ENCODE measurements around the gene CLRN3.

The CLRN3 gene

GRCh38 chr10:127919418-127920271 is 26.9 kb upstream of the CLRN3 start:
- DNase-seq = no peak

DNA sequence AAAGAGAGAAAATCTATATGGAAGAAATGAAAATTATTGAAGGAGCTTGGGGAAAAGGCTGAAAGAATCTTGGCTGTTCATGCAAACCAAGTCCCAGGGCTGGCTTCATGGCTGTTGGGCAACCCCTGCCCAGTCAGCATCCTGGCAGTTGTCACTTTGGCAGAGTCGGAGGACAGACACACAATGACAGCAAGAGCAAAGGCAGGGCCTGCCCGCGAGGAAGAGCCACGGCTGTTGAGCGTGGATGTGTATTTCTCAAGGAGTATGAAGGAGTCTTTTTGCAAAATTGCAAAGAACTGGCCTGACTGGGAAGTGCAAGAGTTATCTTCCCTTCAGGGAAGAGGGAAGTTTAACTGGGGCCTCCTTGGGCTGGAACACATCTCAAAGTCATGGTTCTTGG is 25.8 kb upstream of the CLRN3 start:
- DNase-seq = no peak

DNA sequence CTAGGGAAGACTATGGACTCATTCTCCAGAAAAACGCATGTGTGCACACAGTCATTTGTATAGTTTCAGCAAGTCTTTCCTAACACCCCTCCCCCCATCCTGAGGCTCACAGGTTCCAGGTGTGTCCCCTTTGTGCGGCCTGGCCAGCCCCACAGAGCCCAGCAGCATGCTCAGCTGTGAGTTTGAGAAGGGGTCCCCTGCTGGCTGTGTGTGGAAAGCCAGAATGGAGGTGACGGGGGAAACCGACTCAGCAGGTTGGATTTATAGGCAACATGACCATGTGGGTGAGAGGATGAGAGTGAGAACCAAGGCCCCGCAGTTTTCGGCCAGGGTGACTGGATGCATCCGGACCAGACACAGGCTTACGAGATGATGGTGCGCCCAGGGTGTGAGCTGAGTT is 24.1 kb upstream of the CLRN3 start:
- DNase-seq = no peak

DNA sequence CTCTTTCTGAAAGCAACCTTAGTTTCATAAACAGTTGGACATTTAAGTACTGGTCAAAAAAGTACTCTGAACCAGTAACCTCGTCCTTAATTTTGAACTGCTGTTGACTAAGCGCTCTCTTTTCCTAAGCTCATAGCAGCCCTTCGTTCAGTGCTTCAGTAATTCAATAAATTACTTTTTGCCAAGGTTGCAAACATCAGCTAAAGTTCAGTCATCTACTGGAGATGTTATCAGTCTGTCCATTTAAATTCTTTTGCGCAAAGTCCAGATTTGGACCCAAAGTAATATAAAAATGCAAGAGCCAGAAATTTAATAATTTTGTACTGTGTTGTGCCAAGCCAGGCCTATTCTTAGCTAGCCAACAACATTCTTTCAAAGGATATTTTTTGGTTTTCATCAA is 22.6 kb upstream of the CLRN3 start:
- DNase-seq = no peak

DNA sequence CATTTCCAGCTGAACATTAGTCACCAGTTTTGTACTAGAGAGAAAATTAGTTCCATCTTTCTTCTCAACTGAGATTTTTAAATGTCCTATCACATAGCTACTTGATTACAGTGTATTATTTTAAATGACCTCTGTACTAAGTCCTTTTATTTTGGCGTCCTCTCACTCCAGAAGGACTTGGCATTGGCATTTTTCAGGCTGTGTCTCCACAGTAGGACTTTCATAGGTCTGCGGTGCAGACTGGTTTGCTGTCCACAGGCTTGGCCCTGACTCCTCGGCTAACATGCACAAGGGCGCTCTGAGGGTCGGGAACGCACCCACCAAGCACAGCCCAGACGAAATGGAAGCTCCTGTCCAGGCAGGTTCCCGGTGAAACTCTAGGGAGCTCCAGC is 20.6 kb upstream of the CLRN3 start:
- no peak for DNase-seq

- DNase-seq = no peak
These were observed 20.0 kb upstream of the CLRN3 start for GRCh38 chr10:127912607-127913367.

- DNase-seq = no peak
These were observed 19.1 kb upstream of the CLRN3 start for GRCh38 chr10:127911867-127912257.

- DNase-seq = no peak
These were observed 18.6 kb upstream of the CLRN3 start for GRCh38 chr10:127911218-127911866.

DNA sequence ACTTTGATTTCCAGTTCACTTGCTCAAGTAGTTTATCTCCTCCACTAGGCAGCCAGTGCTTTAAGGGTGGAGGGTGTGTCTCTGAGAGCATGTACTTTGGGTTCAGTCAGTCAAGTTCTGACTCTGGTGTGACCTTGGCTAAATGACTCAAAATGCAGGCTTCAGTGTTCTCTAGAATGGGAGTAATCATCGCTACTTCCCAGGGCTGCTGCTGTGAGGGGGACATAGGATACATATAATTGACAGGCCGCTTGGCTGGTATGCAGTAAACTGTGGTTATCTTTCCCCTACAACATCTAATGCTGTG is 17.7 kb upstream of the CLRN3 start:
- DNase-seq = no peak

- DNase-seq = no peak
These were observed 17.1 kb upstream of the CLRN3 start for GRCh38 chr10:127909716-127910463.

DNA sequence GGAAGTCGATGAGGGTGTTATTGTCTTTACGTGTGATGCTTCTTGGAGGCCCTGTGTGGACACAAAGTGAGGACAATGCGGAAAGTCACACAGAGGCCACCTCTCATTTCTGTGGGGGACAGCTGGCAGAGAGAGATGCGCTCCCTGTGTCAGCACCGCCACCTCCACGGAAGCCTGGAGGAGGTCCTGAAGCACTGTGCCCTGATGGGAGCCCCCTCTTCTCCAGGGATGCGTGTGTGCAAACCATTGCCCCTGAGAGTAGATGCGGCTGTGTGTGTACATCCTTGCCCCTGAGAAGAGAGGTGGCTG is 16.2 kb upstream of the CLRN3 start:
- DNase-seq = no peak

GRCh38 chr10:127908106-127908958 is 15.6 kb upstream of the CLRN3 start:
- DNase-seq = no peak

- no peak for DNase-seq
These were observed 14.8 kb upstream of the CLRN3 start for GRCh38 chr10:127907411-127908105.

GRCh38 chr10:127906548-127907377 is 14.0 kb upstream of the CLRN3 start, which contains the start of gene PTPRE:
PTPRE (plus strand) TSS chr10:127907103; CDS start chr10:128040882, 133,779 bp downstream.
- peak; percentile 12 for DNase-seq

DNA sequence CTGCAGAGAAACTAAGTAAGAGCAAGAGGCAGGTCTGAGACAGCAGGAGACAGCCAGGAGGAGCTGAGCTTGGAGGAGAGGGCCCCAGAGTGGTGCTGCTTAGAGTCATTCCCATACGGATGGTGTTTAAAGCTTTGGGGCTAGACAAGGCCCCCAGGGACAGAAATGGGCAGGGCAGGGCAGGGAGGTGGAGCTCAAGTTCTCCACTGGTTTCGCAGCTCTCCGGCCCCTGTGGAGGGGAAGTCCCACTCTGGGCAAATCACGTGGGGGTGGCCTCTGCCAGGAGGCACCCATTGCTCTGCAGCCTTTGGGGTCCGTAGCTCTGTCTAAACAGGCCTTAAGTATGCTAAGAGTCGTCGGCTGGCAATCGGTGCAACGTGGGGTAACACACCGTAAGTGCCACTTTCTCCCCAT is 13.1 kb upstream of the CLRN3 start:
- no peak for DNase-seq

DNA sequence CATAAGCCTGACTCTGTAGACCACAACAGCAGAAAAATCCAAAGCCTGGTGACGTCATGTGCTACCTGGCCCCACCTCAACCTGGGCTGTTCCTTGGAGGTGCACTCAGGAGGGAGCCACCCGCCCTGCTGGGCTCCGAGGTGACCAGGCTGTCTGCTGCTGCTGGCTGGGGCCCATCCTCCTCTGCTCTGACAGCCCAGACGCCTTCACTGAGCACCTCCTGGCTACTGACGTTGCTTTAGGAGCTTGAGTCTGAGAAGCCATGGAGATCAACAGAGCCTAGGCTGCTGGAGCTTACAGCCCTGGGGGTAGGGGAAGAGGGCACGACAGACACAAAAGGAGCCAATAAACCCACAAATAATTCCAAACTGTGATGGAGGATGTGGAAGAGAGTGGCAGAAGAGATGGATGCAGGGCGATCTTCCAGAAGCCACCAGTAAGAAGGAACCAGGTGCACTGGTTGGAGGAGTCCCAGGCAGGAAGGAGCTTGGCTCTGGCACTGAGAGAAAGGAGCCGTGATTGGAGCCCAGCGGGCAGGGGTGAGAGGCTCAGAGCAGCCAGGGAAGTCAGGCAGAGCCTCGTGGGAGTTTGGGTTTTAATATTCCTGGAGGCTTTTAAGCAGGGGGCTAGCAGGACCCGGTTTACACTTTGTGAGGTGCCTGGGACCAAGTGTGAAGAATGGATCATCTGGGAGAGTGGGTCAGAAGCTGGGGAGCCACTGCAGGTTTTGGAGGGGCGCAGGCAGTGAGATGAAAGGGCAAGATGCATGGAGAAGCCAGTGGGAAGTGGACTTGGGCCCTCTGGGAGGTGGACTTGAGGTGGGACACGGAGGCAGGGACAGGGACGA is 12.5 kb upstream of the CLRN3 start:
- DNase-seq = no peak

- no peak for DNase-seq
These were observed 11.7 kb upstream of the CLRN3 start for GRCh38 chr10:127904311-127905000.

DNA sequence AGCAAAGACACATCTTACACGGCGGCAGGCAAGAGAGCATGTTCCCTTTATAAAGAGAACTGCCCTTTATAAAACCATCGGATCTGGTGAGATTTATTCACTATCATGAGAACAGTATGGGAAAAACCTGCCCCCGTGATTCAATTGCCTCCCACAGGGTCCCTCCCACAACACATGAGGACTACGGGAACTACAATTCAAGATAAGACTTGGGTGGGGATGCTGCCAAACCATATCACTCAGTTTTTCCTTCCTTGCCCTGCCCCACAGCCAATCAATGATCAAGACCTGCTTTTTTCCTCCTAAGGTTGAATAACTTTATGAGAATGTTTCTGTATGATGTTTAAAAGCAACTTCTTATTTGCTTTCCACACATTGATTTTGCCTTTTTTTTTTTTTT is 11.0 kb upstream of the CLRN3 start:
- DNase-seq = no peak

GRCh38 chr10:127899766-127900387 is 7.1 kb upstream of the CLRN3 start:
- DNase-seq = no peak
